ENCODE data around the gene YOD1.

The YOD1 gene

GRCh38 chr1:207069061-207069460 is 18.1 kb upstream of the YOD1 start:
- H3K4me1 ChIP-seq (ENCODE audit: control insufficient read depth, insufficient read depth, low read length), result no peaks in the 10 kb centered on the region
- H3K9ac ChIP-seq (ENCODE audit: low read length), result no peak overlapping the region
- H3K27me3 ChIP-seq (ENCODE audit: control insufficient read depth, insufficient read depth, low read length), result no peaks in the 10 kb centered on the region
- no peak overlapping the region for H3K27ac ChIP-seq (ENCODE audit: low read depth, low read length)
- peaks cover 18% of the 10 kb centered on the region for H3K36me3 ChIP-seq (ENCODE audit: control insufficient read depth, insufficient read depth, low read length)
- no peak overlapping the region for H3K4me3 ChIP-seq (ENCODE audit: low read length)

GRCh38 chr1:207067665-207068064 is 16.7 kb upstream of the YOD1 start:
- no peak overlapping the region for H3K9ac ChIP-seq (ENCODE audit: low read length)
- H3K36me3 ChIP-seq (ENCODE audit: control insufficient read depth, insufficient read depth, low read length), result peaks cover 26% of the 10 kb centered on the region
- no peaks in the 10 kb centered on the region for H3K4me1 ChIP-seq (ENCODE audit: control insufficient read depth, insufficient read depth, low read length)
- no peak overlapping the region for H3K27ac ChIP-seq (ENCODE audit: low read depth, low read length)
- H3K27me3 ChIP-seq (ENCODE audit: control insufficient read depth, insufficient read depth, low read length), result no peaks in the 10 kb centered on the region
- peak overlapping the region; percentile 17 for H3K4me3 ChIP-seq (ENCODE audit: low read length)

GRCh38 chr1:207067185-207067584 is 16.2 kb upstream of the YOD1 start:
- Histone ChIP-seq H3K4me1 (ENCODE audit: control insufficient read depth, insufficient read depth, low read length) (no peaks in the 10 kb centered on the region), H3K9ac (ENCODE audit: low read length) (no peak overlapping the region), H3K27ac (ENCODE audit: low read depth, low read length) (no peak overlapping the region), H3K36me3 (ENCODE audit: control insufficient read depth, insufficient read depth, low read length) (peaks cover 26% of the 10 kb centered on the region), H3K27me3 (ENCODE audit: control insufficient read depth, insufficient read depth, low read length) (no peaks in the 10 kb centered on the region), H3K4me3 (ENCODE audit: low read length) (peak overlapping the region; percentile 17)

- H3K27ac ChIP-seq (ENCODE audit: low read depth, low read length), result no peak overlapping the region
- H3K4me3 ChIP-seq (ENCODE audit: low read length), result no peak overlapping the region
- H3K4me1 ChIP-seq (ENCODE audit: control insufficient read depth, insufficient read depth, low read length), result no peaks in the 10 kb centered on the region
- H3K27me3 ChIP-seq (ENCODE audit: control insufficient read depth, insufficient read depth, low read length), result no peaks in the 10 kb centered on the region
- H3K36me3 ChIP-seq (ENCODE audit: control insufficient read depth, insufficient read depth, low read length), result peaks cover 29% of the 10 kb centered on the region
- H3K9ac ChIP-seq (ENCODE audit: low read length), result no peak overlapping the region
These were observed 13.6 kb upstream of the YOD1 start for GRCh38 chr1:207064561-207064960.

DNA sequence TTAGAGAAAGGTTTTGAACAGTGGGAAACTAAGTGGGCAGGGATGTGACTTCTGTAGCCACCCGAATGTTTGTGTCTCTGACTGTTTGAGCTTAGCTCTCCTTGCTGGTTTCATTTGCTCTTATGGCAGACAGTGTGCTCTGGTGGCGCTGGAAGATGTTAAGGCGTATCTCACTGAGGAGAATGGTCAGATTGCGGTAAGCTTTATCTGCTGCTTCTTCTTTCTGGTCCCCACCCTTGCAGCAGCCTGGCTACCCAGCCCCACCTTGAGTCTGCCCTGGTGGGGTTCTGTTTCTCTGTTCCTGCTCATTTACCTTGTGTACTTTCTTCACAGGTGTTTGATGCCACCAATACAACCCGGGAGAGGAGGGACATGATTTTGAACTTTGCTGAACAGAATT is 12.0 kb upstream of the YOD1 start:
- Histone ChIP-seq H3K4me3 (ENCODE audit: low read length) (no peak overlapping the region), H3K27ac (ENCODE audit: low read depth, low read length) (no peak overlapping the region), H3K4me1 (ENCODE audit: control insufficient read depth, insufficient read depth, low read length) (no peaks in the 10 kb centered on the region), H3K36me3 (ENCODE audit: control insufficient read depth, insufficient read depth, low read length) (peaks cover 31% of the 10 kb centered on the region), H3K9ac (ENCODE audit: low read length) (no peak overlapping the region), H3K27me3 (ENCODE audit: control insufficient read depth, insufficient read depth, low read length) (no peaks in the 10 kb centered on the region)

GRCh38 chr1:207062058-207062457 is 11.1 kb upstream of the YOD1 start:
- Histone ChIP-seq H3K4me3 (ENCODE audit: low read length) (no peak overlapping the region), H3K9ac (ENCODE audit: low read length) (no peak overlapping the region), H3K27me3 (ENCODE audit: control insufficient read depth, insufficient read depth, low read length) (no peaks in the 10 kb centered on the region), H3K4me1 (ENCODE audit: control insufficient read depth, insufficient read depth, low read length) (no peaks in the 10 kb centered on the region), H3K27ac (ENCODE audit: low read depth, low read length) (no peak overlapping the region), H3K36me3 (ENCODE audit: control insufficient read depth, insufficient read depth, low read length) (peaks cover 31% of the 10 kb centered on the region)

DNA sequence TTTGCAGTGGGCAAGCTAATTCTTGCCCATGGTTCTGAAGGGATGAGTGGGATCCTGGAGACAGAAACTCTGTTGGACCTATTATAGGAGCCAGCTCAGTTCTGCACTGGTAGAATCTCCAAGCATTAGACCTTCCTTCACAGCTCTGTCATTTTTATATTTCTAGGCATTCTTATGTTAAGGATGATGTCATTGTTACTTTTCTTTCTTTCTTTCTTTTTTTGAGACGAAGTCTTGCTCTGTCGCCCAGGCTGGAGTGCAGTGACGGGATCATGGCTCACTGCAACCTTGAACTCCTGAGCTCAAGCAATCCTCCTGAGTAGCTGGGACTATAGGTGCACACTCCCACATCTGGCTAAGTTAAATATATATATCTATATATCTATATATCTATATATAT is 9.6 kb upstream of the YOD1 start:
- Histone ChIP-seq H3K27ac (ENCODE audit: low read depth, low read length) (no peak overlapping the region), H3K4me1 (ENCODE audit: control insufficient read depth, insufficient read depth, low read length) (no peaks in the 10 kb centered on the region), H3K4me3 (ENCODE audit: low read length) (no peak overlapping the region), H3K27me3 (ENCODE audit: control insufficient read depth, insufficient read depth, low read length) (no peaks in the 10 kb centered on the region), H3K36me3 (ENCODE audit: control insufficient read depth, insufficient read depth, low read length) (peaks cover 31% of the 10 kb centered on the region), H3K9ac (ENCODE audit: low read length) (no peak overlapping the region)

- H3K27ac ChIP-seq (ENCODE audit: low read depth, low read length), result no peak overlapping the region
- no peak overlapping the region for H3K4me3 ChIP-seq (ENCODE audit: low read length)
- H3K9ac ChIP-seq (ENCODE audit: low read length), result no peak overlapping the region
- peaks cover 28% of the 10 kb centered on the region for H3K36me3 ChIP-seq (ENCODE audit: control insufficient read depth, insufficient read depth, low read length)
- no peaks in the 10 kb centered on the region for H3K27me3 ChIP-seq (ENCODE audit: control insufficient read depth, insufficient read depth, low read length)
- no peaks in the 10 kb centered on the region for H3K4me1 ChIP-seq (ENCODE audit: control insufficient read depth, insufficient read depth, low read length)
These were observed 8.9 kb upstream of the YOD1 start for GRCh38 chr1:207059881-207060280.

DNA sequence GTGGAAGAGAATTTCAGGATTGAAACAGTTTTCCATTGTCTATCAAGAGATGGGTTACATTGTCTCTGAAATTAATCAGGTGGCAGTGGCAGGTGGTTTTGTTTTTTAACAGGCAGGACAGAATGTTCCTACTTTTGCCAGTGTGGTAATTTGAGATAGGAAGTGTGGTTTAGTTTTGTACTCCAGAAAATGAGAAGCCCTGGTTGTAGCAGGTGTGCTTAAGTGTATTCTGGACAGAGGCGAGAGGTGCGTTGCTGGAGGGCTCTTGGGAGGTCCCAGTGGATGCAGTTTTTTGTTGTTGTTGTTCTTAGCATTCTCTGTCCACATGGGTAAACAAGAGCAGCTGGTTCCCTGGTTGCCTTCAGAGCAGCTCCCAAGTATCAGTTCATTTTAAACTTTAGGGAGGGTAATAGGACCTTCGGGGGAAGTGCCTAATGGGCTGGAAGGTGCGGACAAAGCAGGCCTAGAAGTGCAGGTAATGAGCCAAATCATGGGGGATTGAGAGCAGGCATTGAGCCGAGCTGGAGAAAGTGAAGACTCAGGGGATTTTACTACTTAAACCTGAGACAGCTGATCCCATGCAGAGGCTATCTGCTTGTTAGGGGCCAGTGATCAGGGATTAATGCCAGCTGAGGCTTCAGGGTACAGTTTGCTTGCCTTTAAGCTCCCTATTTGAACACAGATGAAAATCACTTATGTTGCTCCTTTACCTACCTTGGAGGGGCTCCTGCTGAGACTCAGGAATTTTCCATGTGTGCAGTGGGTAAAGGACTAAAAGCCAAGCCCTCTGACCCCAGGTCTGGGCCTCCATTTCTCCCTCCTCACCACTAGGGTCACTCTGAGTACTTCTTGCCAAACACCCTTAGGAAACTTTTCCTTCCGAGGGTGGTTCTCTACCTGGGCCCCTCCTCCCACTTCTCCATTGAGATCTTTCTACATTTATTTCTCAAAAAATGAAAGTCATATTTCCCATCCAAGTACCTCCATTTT is 8.2 kb upstream of the YOD1 start:
- no peak overlapping the region for H3K9ac ChIP-seq (ENCODE audit: low read length)
- H3K4me3 ChIP-seq (ENCODE audit: low read length), result no peak overlapping the region
- no peaks in the 10 kb centered on the region for H3K27me3 ChIP-seq (ENCODE audit: control insufficient read depth, insufficient read depth, low read length)
- H3K4me1 ChIP-seq (ENCODE audit: control insufficient read depth, insufficient read depth, low read length), result no peaks in the 10 kb centered on the region
- peaks cover 27% of the 10 kb centered on the region for H3K36me3 ChIP-seq (ENCODE audit: control insufficient read depth, insufficient read depth, low read length)
- H3K27ac ChIP-seq (ENCODE audit: low read depth, low read length), result no peak overlapping the region

- no peak overlapping the region for H3K4me3 ChIP-seq (ENCODE audit: low read length)
- no peaks in the 10 kb centered on the region for H3K27me3 ChIP-seq (ENCODE audit: control insufficient read depth, insufficient read depth, low read length)
- no peak overlapping the region for H3K27ac ChIP-seq (ENCODE audit: low read depth, low read length)
- no peak overlapping the region for H3K9ac ChIP-seq (ENCODE audit: low read length)
- H3K36me3 ChIP-seq (ENCODE audit: control insufficient read depth, insufficient read depth, low read length), result peaks cover 20% of the 10 kb centered on the region
- no peaks in the 10 kb centered on the region for H3K4me1 ChIP-seq (ENCODE audit: control insufficient read depth, insufficient read depth, low read length)
These were observed 7.2 kb upstream of the YOD1 start for GRCh38 chr1:207058252-207058651.

DNA sequence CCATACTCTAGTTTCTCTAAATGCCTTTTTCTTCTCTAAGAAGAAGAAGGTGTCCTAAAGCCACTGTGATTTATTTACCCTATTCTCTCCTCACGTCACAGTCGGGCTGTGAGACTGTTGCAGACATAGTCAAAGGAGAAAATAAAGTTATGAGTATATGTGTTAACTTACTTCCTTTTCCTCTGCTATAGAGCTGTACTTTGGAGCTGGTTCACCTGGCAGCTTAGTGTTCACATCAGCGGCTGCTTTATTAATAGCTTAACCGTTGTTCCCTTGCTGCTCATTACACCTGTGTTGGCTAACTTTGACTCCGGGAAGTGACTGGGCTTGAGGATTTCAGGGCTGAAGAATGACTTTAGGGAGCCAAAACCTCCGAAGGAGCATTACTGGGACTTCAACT is 5.7 kb upstream of the YOD1 start:
- H3K27ac ChIP-seq (ENCODE audit: low read depth, low read length), result no peak overlapping the region
- H3K4me1 ChIP-seq (ENCODE audit: control insufficient read depth, insufficient read depth, low read length), result no peaks in the 10 kb centered on the region
- H3K4me3 ChIP-seq (ENCODE audit: low read length), result peak overlapping the region; percentile 30
- H3K27me3 ChIP-seq (ENCODE audit: control insufficient read depth, insufficient read depth, low read length), result no peaks in the 10 kb centered on the region
- H3K36me3 ChIP-seq (ENCODE audit: control insufficient read depth, insufficient read depth, low read length), result peaks cover 11% of the 10 kb centered on the region
- peak overlapping the region; percentile 35 for H3K9ac ChIP-seq (ENCODE audit: low read length)

DNA sequence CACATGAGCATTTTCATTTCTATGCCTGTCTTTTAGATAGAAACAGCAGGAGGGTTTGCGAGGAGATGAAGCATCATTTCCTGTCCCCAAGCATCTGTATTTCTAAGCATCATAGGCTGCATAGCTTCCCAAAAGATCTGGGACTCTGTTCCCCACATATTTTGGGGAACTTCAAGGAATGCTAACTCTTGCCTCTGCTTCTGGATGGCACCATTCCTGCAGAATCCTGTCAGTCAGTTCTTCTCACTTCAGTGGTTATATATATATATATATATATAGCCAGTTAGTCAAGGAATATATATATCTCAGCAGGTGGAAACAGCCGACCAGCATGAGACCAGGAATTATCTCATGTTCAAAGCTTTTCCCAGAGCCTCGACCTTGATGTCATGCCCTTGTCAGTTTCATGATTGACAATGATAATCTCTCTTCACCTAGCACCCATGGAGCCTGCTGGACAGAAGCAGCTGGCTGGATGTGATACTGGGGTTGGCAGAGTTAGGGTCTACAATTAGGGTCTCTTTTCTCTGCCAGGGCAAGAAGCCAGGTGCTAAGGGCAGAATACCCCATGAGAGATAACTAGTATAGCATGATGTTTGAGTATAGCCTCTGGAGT is 4.5 kb upstream of the YOD1 start:
- Histone ChIP-seq H3K9ac (ENCODE audit: low read length) (no peak overlapping the region), H3K27me3 (ENCODE audit: control insufficient read depth, insufficient read depth, low read length) (no peaks in the 10 kb centered on the region), H3K4me3 (ENCODE audit: low read length) (no peak overlapping the region), H3K4me1 (ENCODE audit: control insufficient read depth, insufficient read depth, low read length) (no peaks in the 10 kb centered on the region), H3K27ac (ENCODE audit: low read depth, low read length) (no peak overlapping the region), H3K36me3 (ENCODE audit: control insufficient read depth, insufficient read depth, low read length) (peaks cover 9% of the 10 kb centered on the region)

All from rectal smooth muscle tissue (tissue), 1 donor.